ENCODE results near the gene TRAP1. TPM values are rescaled to one million over a fixed set of nuclear protein-coding genes. Genes with fewer than 3 reads are reported as not detected.

Gene TRAP1
- total RNA-seq, 1 experiment from 2014 or later = 416 TPM

DNA sequence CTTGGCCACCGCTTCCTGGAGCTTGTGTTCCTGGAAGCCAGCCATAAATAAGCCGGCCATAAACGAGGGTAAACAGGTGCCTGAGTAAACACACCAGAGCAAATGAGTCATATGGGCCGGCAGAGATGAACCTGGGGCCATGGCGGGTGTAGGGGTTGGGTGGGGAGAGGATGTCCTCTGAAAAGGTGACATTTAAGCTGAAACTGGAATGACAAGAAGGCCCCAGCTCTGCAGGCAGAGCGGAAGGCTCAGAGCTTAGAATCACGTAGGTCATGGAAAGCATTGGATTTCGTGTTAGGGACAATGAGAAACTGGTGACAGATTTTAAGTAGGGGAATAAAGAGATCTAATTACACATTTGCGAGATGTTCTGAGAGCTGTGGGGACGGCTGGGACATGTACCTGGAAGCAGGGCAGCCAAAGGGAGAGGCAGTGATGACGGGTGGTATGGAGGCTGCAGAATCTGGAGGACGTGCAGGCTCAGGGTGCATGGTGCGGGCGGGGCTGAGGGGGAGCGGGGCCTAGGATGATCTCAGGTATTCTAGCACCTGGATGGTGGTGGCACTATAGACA lies 70.9 kb downstream of the TRAP1 start (continued):
- TF ChIP-seq SP1 (IDR thresholded peaks at IDR 0.05; ENCODE audit: low read depth) (peak; percentile 44; the same call in 1 of the 2 replicates), EZH2phosphoT487 (IDR thresholded peaks at IDR 0.05; ENCODE audit: borderline replicate concordance) (no peak), CBX3 (IDR thresholded peaks at IDR 0.05; ENCODE audit: low read depth) (no peak)

DNA sequence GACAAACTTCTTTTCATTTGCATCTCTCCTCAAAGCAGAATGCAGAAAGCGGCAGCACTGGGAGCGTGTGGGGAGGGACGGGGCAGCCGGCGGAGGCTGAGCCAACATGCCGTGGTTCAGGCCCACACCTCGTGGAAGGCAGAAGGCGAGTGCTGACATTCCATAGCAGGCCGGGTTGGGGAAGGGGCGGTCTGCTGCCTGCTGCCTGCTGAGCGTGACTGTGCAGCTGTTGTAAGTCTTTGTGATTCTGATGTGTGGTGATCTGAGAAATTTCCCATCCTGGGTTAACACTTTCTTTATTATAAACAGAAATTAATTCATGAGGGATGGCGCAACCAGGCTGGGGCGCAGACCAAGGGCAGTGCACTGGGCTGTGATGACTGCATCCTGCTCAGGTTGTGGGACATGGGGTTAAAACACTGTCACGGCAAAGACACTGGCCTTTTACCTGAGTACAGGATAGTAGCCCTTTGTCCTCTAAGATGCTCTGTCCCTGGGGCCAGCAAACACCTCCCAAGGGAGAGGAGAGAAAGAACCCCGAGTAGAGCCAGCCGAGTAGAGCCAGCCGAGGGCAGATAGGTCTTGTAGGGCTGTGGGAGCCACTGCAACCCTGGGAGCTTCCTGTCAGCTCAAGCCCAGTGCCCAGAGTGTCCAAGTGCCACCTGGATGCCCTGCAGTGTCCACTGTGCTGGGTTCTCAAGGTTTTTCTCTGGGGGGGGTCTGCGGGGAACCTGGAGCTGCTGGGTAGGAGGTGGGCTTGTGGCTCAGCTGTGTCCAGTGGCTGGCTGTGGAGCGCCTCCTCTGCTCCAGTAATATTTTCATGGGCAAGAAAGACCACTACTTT lies 71.6 kb downstream of the TRAP1 start:
- Histone ChIP-seq H3K36me3 (ENCODE audit: control insufficient read depth in 1 of 2, insufficient read depth in 2 of 2, low read length in 2 of 2) (no peaks in the 10 kb centered on the region), H3K9me2 (ENCODE audit: insufficient read depth) (no peaks in the 10 kb centered on the region), H3K9me3 (ENCODE audit: control insufficient read depth in 1 of 2, insufficient read depth in 1 of 2, low read depth in 1 of 2, low read length in 2 of 2) (no peaks in the 10 kb centered on the region), H3K27ac (ENCODE audit: low read depth, low read length) (peak overlapping the region; percentile 75), H3K79me2 (ENCODE audit: insufficient read depth, low read length) (no peaks in the 10 kb centered on the region), H2AFZ (ENCODE audit: low read depth, low read length, poor library complexity, severe bottlenecking) (no peak overlapping the region), H3K4me3 (replicated peaks in 1 of 2; ENCODE audit: low read depth in 1 of 2, low read length in 2 of 2) (peak overlapping the region in 1 of 2 experiments; percentile 32; a peak in 2 of 4 replicates), H4K20me1 (ENCODE audit: insufficient read depth) (no peaks in the 10 kb centered on the region), H3K9ac (ENCODE audit: low read length) (peak overlapping the region; percentile 17; the same call in 1 of the 2 replicates), H3K4me1 (ENCODE audit: control insufficient read depth in 1 of 2, insufficient read depth in 2 of 2, low read length in 2 of 2) (peaks cover 41 to 44% of the 10 kb centered on the region in 2 experiments), H3K4me2 (ENCODE audit: low read length) (peak overlapping the region; percentile 72), H3K27me3 (ENCODE audit: insufficient read depth, low read length) (no peaks in the 10 kb centered on the region)
- ChIA-PET RAD21 (ENCODE audit: low non-redundant PET in 1 of 2, low total read pairs in 2 of 2, uncharacterized antibody in 2 of 2, unreplicated experiment in 2 of 2) (no interaction called here), CTCF (interaction anchor here (0.7 to 1.0 kb wide), 2 partner anchors 8 kb away, joined by 3 read pairs; no protein-coding TSS in a partner anchor), POLR2A (no interaction called here)
- DNase-seq (ENCODE audit: low read depth, low spot score) = no peak
- peak; percentile 30 for ATAC-seq
- intact Hi-C loops (cut with micrococcal nuclease) = no loop called here
- no TSS peak for BruUV-seq (replicated peaks)
- TF ChIP-seq SIN3A (IDR thresholded peaks at IDR 0.05; ENCODE audit: low read depth) (no peak), EGR1 (IDR thresholded peaks at IDR 0.05; ENCODE audit: low read depth) (no peak), FOSL1 (IDR thresholded peaks at IDR 0.05; ENCODE audit: low read depth) (no peak), ELF1 (IDR thresholded peaks at IDR 0.05; ENCODE audit: borderline replicate concordance, low read depth) (no peak), SRF (IDR thresholded peaks at IDR 0.05; ENCODE audit: low read depth) (no peak), EZH2 (IDR thresholded peaks at IDR 0.05) (no peak), JUND (IDR thresholded peaks at IDR 0.05) (no peak), CEBPB (IDR thresholded peaks at IDR 0.05; ENCODE audit: low read depth) (no peak)
- TF ChIP-seq, protein P1, sequence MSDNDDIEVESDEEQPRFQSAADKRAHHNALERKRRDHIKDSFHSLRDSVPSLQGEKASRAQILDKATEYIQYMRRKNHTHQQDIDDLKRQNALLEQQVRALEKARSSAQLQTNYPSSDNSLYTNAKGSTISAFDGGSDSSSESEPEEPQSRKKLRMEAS (IDR thresholded peaks at IDR 0.05) = no peak
- TF ChIP-seq, protein P2, sequence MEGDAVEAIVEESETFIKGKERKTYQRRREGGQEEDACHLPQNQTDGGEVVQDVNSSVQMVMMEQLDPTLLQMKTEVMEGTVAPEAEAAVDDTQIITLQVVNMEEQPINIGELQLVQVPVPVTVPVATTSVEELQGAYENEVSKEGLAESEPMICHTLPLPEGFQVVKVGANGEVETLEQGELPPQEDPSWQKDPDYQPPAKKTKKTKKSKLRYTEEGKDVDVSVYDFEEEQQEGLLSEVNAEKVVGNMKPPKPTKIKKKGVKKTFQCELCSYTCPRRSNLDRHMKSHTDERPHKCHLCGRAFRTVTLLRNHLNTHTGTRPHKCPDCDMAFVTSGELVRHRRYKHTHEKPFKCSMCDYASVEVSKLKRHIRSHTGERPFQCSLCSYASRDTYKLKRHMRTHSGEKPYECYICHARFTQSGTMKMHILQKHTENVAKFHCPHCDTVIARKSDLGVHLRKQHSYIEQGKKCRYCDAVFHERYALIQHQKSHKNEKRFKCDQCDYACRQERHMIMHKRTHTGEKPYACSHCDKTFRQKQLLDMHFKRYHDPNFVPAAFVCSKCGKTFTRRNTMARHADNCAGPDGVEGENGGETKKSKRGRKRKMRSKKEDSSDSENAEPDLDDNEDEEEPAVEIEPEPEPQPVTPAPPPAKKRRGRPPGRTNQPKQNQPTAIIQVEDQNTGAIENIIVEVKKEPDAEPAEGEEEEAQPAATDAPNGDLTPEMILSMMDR (IDR thresholded peaks at IDR 0.05 in 2 of 3, conservative IDR thresholded peaks at IDR 0.05 in 1 of 3; ENCODE audit: borderline replicate concordance in 1 of 3, insufficient read depth in 1 of 3, low read depth in 2 of 3, low read length in 2 of 3) = no peak
- TF ChIP-seq, protein P3, sequence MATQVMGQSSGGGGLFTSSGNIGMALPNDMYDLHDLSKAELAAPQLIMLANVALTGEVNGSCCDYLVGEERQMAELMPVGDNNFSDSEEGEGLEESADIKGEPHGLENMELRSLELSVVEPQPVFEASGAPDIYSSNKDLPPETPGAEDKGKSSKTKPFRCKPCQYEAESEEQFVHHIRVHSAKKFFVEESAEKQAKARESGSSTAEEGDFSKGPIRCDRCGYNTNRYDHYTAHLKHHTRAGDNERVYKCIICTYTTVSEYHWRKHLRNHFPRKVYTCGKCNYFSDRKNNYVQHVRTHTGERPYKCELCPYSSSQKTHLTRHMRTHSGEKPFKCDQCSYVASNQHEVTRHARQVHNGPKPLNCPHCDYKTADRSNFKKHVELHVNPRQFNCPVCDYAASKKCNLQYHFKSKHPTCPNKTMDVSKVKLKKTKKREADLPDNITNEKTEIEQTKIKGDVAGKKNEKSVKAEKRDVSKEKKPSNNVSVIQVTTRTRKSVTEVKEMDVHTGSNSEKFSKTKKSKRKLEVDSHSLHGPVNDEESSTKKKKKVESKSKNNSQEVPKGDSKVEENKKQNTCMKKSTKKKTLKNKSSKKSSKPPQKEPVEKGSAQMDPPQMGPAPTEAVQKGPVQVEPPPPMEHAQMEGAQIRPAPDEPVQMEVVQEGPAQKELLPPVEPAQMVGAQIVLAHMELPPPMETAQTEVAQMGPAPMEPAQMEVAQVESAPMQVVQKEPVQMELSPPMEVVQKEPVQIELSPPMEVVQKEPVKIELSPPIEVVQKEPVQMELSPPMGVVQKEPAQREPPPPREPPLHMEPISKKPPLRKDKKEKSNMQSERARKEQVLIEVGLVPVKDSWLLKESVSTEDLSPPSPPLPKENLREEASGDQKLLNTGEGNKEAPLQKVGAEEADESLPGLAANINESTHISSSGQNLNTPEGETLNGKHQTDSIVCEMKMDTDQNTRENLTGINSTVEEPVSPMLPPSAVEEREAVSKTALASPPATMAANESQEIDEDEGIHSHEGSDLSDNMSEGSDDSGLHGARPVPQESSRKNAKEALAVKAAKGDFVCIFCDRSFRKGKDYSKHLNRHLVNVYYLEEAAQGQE (IDR thresholded peaks at IDR 0.05; ENCODE audit: low read depth) = no peak
- TF ChIP-seq, protein P4, sequence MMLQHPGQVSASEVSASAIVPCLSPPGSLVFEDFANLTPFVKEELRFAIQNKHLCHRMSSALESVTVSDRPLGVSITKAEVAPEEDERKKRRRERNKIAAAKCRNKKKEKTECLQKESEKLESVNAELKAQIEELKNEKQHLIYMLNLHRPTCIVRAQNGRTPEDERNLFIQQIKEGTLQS (IDR thresholded peaks at IDR 0.05) = no peak
- TF ChIP-seq, protein P5, sequence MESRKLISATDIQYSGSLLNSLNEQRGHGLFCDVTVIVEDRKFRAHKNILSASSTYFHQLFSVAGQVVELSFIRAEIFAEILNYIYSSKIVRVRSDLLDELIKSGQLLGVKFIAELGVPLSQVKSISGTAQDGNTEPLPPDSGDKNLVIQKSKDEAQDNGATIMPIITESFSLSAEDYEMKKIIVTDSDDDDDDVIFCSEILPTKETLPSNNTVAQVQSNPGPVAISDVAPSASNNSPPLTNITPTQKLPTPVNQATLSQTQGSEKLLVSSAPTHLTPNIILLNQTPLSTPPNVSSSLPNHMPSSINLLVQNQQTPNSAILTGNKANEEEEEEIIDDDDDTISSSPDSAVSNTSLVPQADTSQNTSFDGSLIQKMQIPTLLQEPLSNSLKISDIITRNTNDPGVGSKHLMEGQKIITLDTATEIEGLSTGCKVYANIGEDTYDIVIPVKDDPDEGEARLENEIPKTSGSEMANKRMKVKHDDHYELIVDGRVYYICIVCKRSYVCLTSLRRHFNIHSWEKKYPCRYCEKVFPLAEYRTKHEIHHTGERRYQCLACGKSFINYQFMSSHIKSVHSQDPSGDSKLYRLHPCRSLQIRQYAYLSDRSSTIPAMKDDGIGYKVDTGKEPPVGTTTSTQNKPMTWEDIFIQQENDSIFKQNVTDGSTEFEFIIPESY (IDR thresholded peaks at IDR 0.05; ENCODE audit: extremely low read depth, insufficient replicate concordance, low read length) = no peak
